ENCODE results near the gene ARFIP2. TPM values are rescaled to one million over a fixed set of nuclear protein-coding genes. Genes with fewer than 3 reads are reported as not detected.

Gene ARFIP2
- total RNA-seq, 1 experiment from 2014 or later = 55.1 TPM

- no peaks in the 10 kb centered on the region for H3K4me1 ChIP-seq (ENCODE audit: insufficient read depth, low read length)
- H4K91ac ChIP-seq (ENCODE audit: insufficient read length, low read depth, low read length) = no peak overlapping the region
- no peaks in the 10 kb centered on the region for H4K20me1 ChIP-seq (ENCODE audit: control insufficient read depth, insufficient read depth, insufficient read length)
- H3K4me3 Mint-ChIP-seq = no peak overlapping the region
- H2BK20ac ChIP-seq (ENCODE audit: low read depth, low read length, poor library complexity, severe bottlenecking) = no peak overlapping the region
- no peaks in the 10 kb centered on the region for H3K9me3 ChIP-seq (ENCODE audit: control insufficient read depth, low read depth, low read length)
- H3K4me1 Mint-ChIP-seq = no peaks in the 10 kb centered on the region
- no peaks in the 10 kb centered on the region for H3K79me2 ChIP-seq (ENCODE audit: insufficient read depth, low read length)
- no peak overlapping the region for H2BK120ac ChIP-seq (ENCODE audit: low read depth, low read length, poor library complexity, severe bottlenecking)
- H3K27me3 ChIP-seq (ENCODE audit: insufficient read depth, low read length) = no peaks in the 10 kb centered on the region
- H2AFZ ChIP-seq (ENCODE audit: low read length) = no peak overlapping the region
- no peak overlapping the region for H3K4ac ChIP-seq (ENCODE audit: low read depth, low read length)
- TF ChIP-seq, protein P1, sequence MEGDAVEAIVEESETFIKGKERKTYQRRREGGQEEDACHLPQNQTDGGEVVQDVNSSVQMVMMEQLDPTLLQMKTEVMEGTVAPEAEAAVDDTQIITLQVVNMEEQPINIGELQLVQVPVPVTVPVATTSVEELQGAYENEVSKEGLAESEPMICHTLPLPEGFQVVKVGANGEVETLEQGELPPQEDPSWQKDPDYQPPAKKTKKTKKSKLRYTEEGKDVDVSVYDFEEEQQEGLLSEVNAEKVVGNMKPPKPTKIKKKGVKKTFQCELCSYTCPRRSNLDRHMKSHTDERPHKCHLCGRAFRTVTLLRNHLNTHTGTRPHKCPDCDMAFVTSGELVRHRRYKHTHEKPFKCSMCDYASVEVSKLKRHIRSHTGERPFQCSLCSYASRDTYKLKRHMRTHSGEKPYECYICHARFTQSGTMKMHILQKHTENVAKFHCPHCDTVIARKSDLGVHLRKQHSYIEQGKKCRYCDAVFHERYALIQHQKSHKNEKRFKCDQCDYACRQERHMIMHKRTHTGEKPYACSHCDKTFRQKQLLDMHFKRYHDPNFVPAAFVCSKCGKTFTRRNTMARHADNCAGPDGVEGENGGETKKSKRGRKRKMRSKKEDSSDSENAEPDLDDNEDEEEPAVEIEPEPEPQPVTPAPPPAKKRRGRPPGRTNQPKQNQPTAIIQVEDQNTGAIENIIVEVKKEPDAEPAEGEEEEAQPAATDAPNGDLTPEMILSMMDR (conservative IDR thresholded peaks at IDR 0.05) = no peak
- H2AK5ac ChIP-seq (ENCODE audit: insufficient read length, low read length) = no peak overlapping the region
- H3K79me1 ChIP-seq (ENCODE audit: insufficient read depth, low read depth, low read length, poor library complexity, severe bottlenecking) = no peaks in the 10 kb centered on the region
- H2BK15ac ChIP-seq (ENCODE audit: low read depth, low read length) = no peak overlapping the region
- H2BK12ac ChIP-seq (ENCODE audit: insufficient read length, low read depth, low read length) = no peak overlapping the region
- H3K18ac ChIP-seq (ENCODE audit: insufficient read length, low read depth, low read length) = no peak overlapping the region
- H3K14ac ChIP-seq (ENCODE audit: insufficient read depth, low read length) = no peak overlapping the region
- H3T11ph ChIP-seq (ENCODE audit: low read length) = no peak overlapping the region
- no CpG with 5 or more reads among the region's 4 CpGs for WGBS (ENCODE audit: extremely low coverage, insufficient read length, low lambda C conversion rate)
- no peaks in the 10 kb centered on the region for H3K9me3 Mint-ChIP-seq
- no peaks in the 10 kb centered on the region for H3K23me2 ChIP-seq (ENCODE audit: insufficient read length, low read depth, low read length, poor library complexity, severe bottlenecking)
- no peak overlapping the region for H3K9ac ChIP-seq (ENCODE audit: extremely low read depth, insufficient read length, low read length)
- H2BK5ac ChIP-seq (ENCODE audit: insufficient read length, low read length) = no peak overlapping the region
- no peak overlapping the region for H3K56ac ChIP-seq (ENCODE audit: insufficient read length, low read depth, low read length)
- H3K23ac ChIP-seq (ENCODE audit: insufficient read length, low read depth, low read length) = no peak overlapping the region
- H3K27me3 Mint-ChIP-seq (ENCODE audit: low read depth) = no peaks in the 10 kb centered on the region
- no peak overlapping the region for H3K27ac ChIP-seq (ENCODE audit: insufficient read length, low read depth, low read length)
- H3K4me2 ChIP-seq (ENCODE audit: insufficient read depth, insufficient read length, low read length) = no peak overlapping the region
- no peak overlapping the region for H4K8ac ChIP-seq (replicated peaks; ENCODE audit: insufficient read length, low read depth, low read length)
- H4K5ac ChIP-seq (ENCODE audit: insufficient read length, low read depth, low read length) = no peak overlapping the region
- DNase-seq = no peak
- H3K27ac Mint-ChIP-seq = no peak overlapping the region
- H3K36me3 Mint-ChIP-seq (ENCODE audit: insufficient read depth in 1 of 3, low read depth in 3 of 3) = peaks cover 0 to 5% (median 3%) of the 10 kb centered on the region in 3 experiments; a peak in 5 of 7 replicates
These were observed 8.2 kb upstream of the ARFIP2 start for GRCh38 chr11:6489306-6489705.

Data from H9 (cell line).